CD4-positive, alpha-beta T cell treated with Interleukin-4 for 4 hours (primary cell): Measurements from ENCODE around the gene TMEM108.

Source experiments
- DNase-seq: peaks from one replicate; pipeline ENCODE4 v3.0.0-alpha.2; 2020

TMEM108 gene

DNA sequence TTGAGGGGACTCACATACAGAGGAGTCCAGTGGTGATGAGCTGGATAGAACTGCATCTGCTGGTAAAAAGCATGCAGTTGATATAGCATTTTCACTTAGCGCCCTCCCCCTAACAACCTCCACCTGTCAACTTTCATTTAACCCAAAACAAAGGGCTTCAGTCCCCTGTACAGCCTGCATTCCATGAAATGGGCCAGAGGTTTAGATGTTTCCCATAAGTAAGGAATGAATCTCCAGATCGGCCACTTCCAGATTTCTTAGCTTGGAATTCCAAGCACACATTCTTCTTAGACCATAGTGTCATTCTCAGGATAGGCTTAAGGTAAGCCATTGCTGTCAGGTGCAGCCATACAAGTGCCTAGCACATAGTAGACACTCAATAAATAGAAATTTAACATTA is 328.7 kb downstream of the TMEM108 start:
- no peak for DNase-seq

- DNase-seq, result no peak
Measured at GRCh38 chr3:133367403-133367802, 329.2 kb downstream of the TMEM108 start.

GRCh38 chr3:133367956-133368355 is 329.8 kb downstream of the TMEM108 start:
- DNase-seq, result no peak

GRCh38 chr3:133368371-133369067 is 330.3 kb downstream of the TMEM108 start:
- no peak for DNase-seq

DNA sequence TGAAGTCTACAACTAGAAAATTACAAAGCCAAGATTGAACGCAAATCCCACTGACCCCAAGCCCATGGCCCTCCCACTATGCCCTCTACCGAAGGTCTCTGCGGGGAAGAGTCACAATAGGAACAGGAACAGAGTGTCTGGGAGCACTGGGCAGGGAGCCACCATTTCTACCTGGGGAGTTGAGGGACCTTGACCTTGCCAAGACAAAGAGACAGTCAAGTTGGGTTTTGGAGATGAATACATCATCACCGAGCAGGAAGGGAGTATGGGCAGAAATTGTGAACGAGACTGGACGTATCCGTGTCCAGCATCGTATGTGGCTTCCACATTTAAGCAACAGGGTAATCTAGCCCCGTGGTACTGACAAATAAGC is 330.9 kb downstream of the TMEM108 start:
- no peak for DNase-seq

GRCh38 chr3:133371181-133371580 is 333.0 kb downstream of the TMEM108 start:
- no peak for DNase-seq

GRCh38 chr3:133371676-133372075 is 333.5 kb downstream of the TMEM108 start:
- no peak for DNase-seq

- no peak for DNase-seq
Measured at GRCh38 chr3:133374708-133375402, 336.7 kb downstream of the TMEM108 start.

DNA sequence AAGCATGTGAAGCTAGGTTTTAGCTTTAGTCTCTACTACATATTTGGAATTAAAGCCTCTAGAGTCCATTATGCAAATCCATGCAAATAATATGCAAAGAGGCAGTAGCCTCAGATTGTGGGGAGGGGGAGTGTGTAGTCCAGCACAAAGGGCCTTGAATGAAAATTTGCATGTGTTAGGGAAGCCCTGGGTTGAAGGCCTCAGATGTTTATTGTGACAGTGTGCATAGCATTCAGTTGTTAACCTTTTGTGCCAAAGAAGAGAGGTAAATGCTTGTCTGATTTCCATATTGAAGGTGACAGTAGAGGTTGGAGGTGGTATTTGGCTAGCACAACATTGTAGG is 337.2 kb downstream of the TMEM108 start:
- no peak for DNase-seq

DNA sequence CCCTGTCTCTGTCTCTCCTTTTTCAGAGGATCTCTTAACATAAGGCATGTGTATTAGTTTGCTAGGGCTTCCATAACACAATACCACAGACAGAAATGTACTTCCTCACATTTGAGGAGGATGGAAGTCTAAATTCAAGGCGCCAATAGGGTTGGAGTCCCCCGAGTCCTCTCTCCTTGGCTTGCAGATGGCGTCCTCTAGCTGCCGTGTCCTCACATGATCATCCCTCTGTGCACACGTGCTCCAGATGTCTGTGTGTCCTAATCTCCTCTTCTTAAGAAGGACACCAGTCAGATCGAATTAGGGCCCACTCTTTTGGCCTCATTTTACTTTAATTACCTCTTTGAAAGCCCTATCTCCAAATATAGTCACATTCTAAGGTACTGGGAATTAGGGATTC is 338.6 kb downstream of the TMEM108 start:
- no peak for DNase-seq

DNA sequence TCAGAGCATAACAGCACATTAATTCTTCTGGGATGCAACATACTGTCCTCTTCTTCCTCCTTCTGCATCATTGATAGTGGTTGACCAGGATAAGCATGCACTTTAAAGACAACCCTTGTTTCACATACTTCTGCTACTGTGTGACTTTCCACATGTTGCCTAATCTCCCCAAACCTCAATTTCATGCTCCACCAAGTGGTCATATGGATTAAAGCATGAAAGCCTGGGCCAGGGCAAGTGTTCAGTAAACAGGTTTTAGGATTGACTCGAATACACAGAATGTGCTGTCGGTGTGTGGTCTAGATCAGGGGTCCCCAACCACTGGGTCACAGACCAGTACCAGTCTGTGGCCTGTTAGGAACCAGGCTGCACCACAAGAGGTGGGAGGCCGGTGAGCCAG is 339.2 kb downstream of the TMEM108 start:
- DNase-seq, result no peak

GRCh38 chr3:133379926-133380325 is 341.7 kb downstream of the TMEM108 start:
- DNase-seq, result no peak

- no peak for DNase-seq
Measured at GRCh38 chr3:133380481-133381225, 342.5 kb downstream of the TMEM108 start.

DNA sequence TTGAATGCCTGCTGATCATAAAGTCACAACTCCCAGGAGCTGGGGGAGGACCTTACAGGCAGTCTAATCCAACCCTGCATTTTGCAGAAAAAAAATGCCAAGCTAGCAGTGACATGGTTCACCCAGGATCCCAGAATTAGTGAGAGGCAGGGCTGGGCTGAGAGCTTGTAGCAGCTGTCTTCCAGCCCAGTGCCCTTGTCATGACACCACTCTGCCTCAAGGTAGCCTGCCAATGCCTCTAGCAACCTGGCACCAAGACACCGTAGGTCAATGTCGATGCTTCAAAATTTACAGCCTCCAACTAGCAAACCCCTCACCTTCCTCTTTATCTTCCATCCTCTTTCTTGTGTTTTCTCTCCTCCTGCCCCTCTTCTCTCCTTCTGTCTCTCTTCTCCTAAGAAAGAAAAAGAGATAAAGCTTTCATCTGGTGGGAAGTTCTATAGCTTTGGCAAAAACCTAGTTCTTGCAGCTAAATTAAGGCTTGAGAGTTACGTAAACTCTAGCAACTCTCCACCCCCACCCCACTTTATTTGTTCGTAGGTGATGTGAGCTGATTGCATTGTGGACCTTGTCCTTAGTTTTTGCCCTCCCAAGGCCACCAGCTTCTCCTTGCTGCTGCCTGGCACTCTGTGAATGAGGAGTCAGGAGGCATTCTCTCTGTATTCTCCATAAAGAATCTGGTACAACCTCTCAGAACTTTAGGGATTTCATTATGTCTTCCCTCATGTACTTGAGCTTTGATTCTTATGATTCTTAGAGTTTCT is 343.3 kb downstream of the TMEM108 start:
- no peak for DNase-seq

GRCh38 chr3:133383175-133383574 is 345.0 kb downstream of the TMEM108 start:
- no peak for DNase-seq

- DNase-seq, result no peak
Measured at GRCh38 chr3:133383741-133384140, 345.6 kb downstream of the TMEM108 start.

DNA sequence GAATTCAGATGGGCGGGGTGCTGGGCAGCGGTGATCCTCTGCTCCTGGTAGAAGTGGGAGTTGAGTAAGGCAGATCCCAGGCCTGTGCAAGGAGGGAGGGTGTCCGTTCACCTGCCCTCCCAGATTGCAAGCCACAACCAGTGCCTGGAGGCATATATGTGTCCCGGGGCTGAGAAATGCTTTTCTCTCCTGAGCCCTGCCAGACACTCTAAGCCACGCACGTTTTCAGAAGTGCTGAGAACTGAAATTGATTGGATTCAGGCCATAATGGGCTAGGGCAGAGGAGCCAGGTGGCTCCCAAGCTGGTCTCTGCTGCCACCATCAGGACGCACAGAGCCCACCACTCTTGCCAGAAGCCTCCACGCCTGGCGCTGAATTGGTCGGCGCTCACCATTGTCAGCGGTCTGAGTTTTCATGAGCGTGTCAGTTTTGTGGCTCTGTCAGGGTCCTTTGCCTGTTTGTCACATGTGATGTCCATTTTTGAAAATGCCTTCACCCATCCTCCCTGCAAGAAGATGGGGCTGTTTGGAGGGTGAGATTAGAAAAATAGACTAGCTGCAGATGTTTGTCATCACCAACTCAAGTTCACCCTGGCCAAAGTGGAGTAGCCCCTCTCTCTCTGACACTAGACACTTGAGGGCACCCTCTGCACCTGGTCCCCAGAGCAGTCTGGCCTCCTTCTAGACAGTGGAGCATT is 346.3 kb downstream of the TMEM108 start:
- DNase-seq, result no peak

DNA sequence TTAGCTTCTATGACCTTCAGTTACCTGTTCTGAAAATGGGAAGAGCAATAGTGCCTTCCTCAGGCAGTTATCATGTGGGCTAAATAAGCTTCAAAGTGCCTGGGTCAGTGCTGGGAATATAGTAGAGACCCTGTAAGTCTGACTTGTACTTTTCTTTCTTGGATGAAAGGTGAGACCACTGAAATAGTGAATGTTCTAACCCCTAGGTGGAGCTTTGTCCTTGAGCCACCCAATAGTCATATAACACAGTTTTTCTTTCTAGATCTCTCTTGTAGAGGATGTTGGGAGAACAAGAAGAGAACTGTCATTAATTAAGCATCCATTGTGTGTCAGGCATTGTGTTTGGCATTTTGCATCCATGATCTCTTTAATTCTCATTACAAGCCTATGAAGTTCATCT is 348.7 kb downstream of the TMEM108 start:
- DNase-seq, result no peak

- no peak for DNase-seq
Measured at GRCh38 chr3:133387341-133387740, 349.1 kb downstream of the TMEM108 start.

GRCh38 chr3:133388696-133389395 is 350.7 kb downstream of the TMEM108 start:
- DNase-seq, result no peak

- DNase-seq, result no peak
Measured at GRCh38 chr3:133390715-133391114, 352.5 kb downstream of the TMEM108 start.

DNA sequence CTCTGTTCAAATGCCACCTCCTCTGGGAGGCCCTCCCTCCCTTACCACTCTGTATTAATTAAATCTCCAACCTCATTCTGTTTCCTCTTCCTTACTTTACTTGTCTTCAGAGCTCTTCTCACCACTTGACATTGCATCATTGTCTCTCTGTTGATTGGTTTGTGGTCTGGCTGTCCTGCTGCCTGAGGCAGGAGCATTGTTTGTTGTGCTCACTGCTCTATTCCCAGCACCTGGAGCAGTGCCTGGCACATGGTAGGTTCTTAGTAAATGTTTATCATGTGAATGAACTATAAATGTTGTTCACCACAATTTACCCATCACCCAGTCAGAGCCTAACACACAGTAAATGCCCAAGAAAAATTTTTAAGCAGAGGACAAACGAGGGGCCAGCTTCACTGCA is 355.0 kb downstream of the TMEM108 start:
- no peak for DNase-seq
